IMR-90 (cell line): Measurements from ENCODE around the gene MLANA. TPM values are rescaled to one million over a fixed set of nuclear protein-coding genes. Genes with fewer than 3 reads are reported as not detected.

Experiments
- ATAC-seq: fragments of 200-7000 bp; cut with Tn5 transposase; 2 replicates; pipeline ENCODE4 v1.9.1; 2020; ENCODE audit warnings: low read depth, mild to moderate bottlenecking, moderate library complexity
- BruUV-seq: library from RNA; stranded (reverse); fragments of 400-500 nt; replicated peaks from 2 replicates; lab custom pipeline; 2021; lab: Mats Ljungman, UMichigan
- CTCF ChIA-PET: fragments of 300-600 bp; formaldehyde crosslinking; extraction: SDS; loops from one replicate; lab custom pipeline; 2021; ENCODE audit warnings: antibody characterized with exemption; lab: Yijun Ruan, JAX
- POLR2A ChIA-PET: fragments of 300-600 bp; sonication (Branson Sonifier 250); formaldehyde crosslinking; loops from one replicate; lab custom pipeline; 2022; ENCODE audit warnings: antibody characterized with exemption; ENCODE audit not compliant: unreplicated experiment; lab: Charles Lee
- DNase-seq: peaks from one replicate; pipeline ENCODE4 v3.0.0; 2013
- H2AFZ ChIP-seq: replicated peaks from 2 replicates; pipeline ENCODE3; 2013; ENCODE audit warnings: low read length, mild to moderate bottlenecking; ENCODE audit not compliant: poor library complexity
- H2AK5ac ChIP-seq: 2 replicates; pipeline ENCODE4 v1.6.1; 2013; ENCODE audit warnings: low read depth, low read length, inconsistent platforms
- H2AK9ac ChIP-seq: replicated peaks from 2 replicates; pipeline ENCODE3; 2013; ENCODE audit warnings: mild to moderate bottlenecking, low read depth, low read length, moderate library complexity; ENCODE audit not compliant: poor library complexity
- H2BK120ac ChIP-seq: 2 replicates; pipeline ENCODE4 v1.6.1; 2013; ENCODE audit warnings: low read depth, low read length, inconsistent platforms
- H2BK15ac ChIP-seq: 3 replicates; pipeline ENCODE4 v1.6.1; 2013; ENCODE audit warnings: low read depth, low read length, inconsistent platforms
- H2BK20ac ChIP-seq: 2 replicates; pipeline ENCODE4 v1.6.1; 2013; ENCODE audit warnings: low read depth, mild to moderate bottlenecking, inconsistent platforms, low read length, moderate library complexity
- H2BK5ac ChIP-seq: 2 replicates; pipeline ENCODE4 v1.6.1; 2013; ENCODE audit warnings: mild to moderate bottlenecking, low read depth, low read length, inconsistent platforms; ENCODE audit not compliant: poor library complexity, severe bottlenecking
- H3K14ac ChIP-seq: replicated peaks from 2 replicates; pipeline ENCODE4 v1.6.1; 2013; ENCODE audit warnings: low read depth, low read length, inconsistent platforms
- H3K18ac ChIP-seq: 2 replicates; pipeline ENCODE4 v1.6.1; 2013; ENCODE audit warnings: low read depth, low read length, control low read depth
- H3K23ac ChIP-seq: 2 replicates; pipeline ENCODE4 v1.6.1; 2013; ENCODE audit warnings: low read depth, low read length, inconsistent platforms
- H3K27ac ChIP-seq: 2 replicates; pipeline ENCODE4 v1.5.1; 2013; ENCODE audit warnings: mild to moderate bottlenecking, control low read depth, low read length; ENCODE audit not compliant: insufficient read depth
- H3K27me3 ChIP-seq: 2 replicates; pipeline ENCODE4 v1.6.1; 2013; ENCODE audit warnings: low read length; ENCODE audit not compliant: control insufficient read depth, insufficient read depth
- H3K36me3 ChIP-seq: 2 replicates; pipeline ENCODE4 v1.6.1; 2013; ENCODE audit warnings: low read length, mixed read lengths; ENCODE audit not compliant: control insufficient read depth, insufficient read depth
- H3K4ac ChIP-seq: 2 replicates; pipeline ENCODE4 v1.6.1; 2013; ENCODE audit warnings: low read depth, low read length, inconsistent platforms
- H3K4me1 ChIP-seq: 2 replicates; pipeline ENCODE4 v1.6.1; 2013; ENCODE audit warnings: low read length, mixed read lengths; ENCODE audit not compliant: control insufficient read depth, insufficient read depth
- H3K4me2 ChIP-seq: 2 replicates; pipeline ENCODE4 v1.6.1; 2013; ENCODE audit warnings: low read depth, mild to moderate bottlenecking, control low read depth, low read length, moderate library complexity
- H3K4me3 ChIP-seq: 2 replicates; pipeline ENCODE4 v1.5.1; 2013; ENCODE audit warnings: low read depth, mild to moderate bottlenecking, control low read depth, low read length, moderate library complexity; ENCODE audit not compliant: insufficient read depth
- H3K56ac ChIP-seq: 2 replicates; pipeline ENCODE4 v1.6.1; 2013; ENCODE audit warnings: low read length, inconsistent platforms; ENCODE audit not compliant: insufficient read depth; ENCODE audit errors: extremely low read depth
- H3K79me1 ChIP-seq, 2 experiments: 2 replicates each; pipeline ENCODE4 v1.6.1; 2013; ENCODE audit warnings: low read length in 2 of 2, inconsistent platforms in 1 of 2, low read depth in 1 of 2
- H3K9ac ChIP-seq: 2 replicates; pipeline ENCODE4 v1.6.1; 2013; ENCODE audit warnings: low read depth, low read length, control low read depth
- H3K9me1 ChIP-seq: 2 replicates; pipeline ENCODE4 v1.6.1; 2013; ENCODE audit warnings: low read length, inconsistent platforms; ENCODE audit not compliant: insufficient read depth
- H3K9me3 ChIP-seq: 2 replicates; pipeline ENCODE4 v1.6.1; 2013; ENCODE audit warnings: low read length; ENCODE audit not compliant: control insufficient read depth, insufficient read depth
- H4K20me1 ChIP-seq: 2 replicates; pipeline ENCODE4 v1.6.1; 2013; ENCODE audit warnings: low read length, inconsistent platforms; ENCODE audit not compliant: insufficient read depth
- H4K5ac ChIP-seq: 2 replicates; pipeline ENCODE4 v1.6.1; 2013; ENCODE audit warnings: mild to moderate bottlenecking, low read depth, low read length, control low read depth
- H4K8ac ChIP-seq, 2 experiments: 2 replicates each; pipeline ENCODE4 v1.6.1; 2013; ENCODE audit warnings: low read depth in 2 of 2, low read length in 2 of 2, control low read depth in 1 of 2, inconsistent platforms in 1 of 2
- H4K91ac ChIP-seq: 2 replicates; pipeline ENCODE4 v1.6.1; 2013; ENCODE audit warnings: low read depth, low read length, inconsistent platforms; ENCODE audit not compliant: insufficient read depth
- CEBPB ChIP-seq: IDR thresholded peaks from 2 replicates; pipeline ENCODE4 v1.6.1; 2012; ENCODE audit warnings: low read depth, low read length, improper control_type of control experiment
- CHD1 ChIP-seq: IDR thresholded peaks from 2 replicates; pipeline ENCODE4 v1.6.1; 2012; ENCODE audit warnings: low read depth, low read length, improper control_type of control experiment
- FOS ChIP-seq: fragments of 150-350 bp; IDR thresholded peaks from 2 replicates; pipeline ENCODE4 v1.6.1; 2016; ENCODE audit warnings: low read depth, low read length
- MAFK ChIP-seq: IDR thresholded peaks from 2 replicates; pipeline ENCODE4 v1.6.1; 2012; ENCODE audit warnings: low read depth, low read length, improper control_type of control experiment
- MAZ ChIP-seq: IDR thresholded peaks from 2 replicates; pipeline ENCODE4 v1.6.1; 2012; ENCODE audit warnings: low read depth, mild to moderate bottlenecking, low read length, improper control_type of control experiment, moderate library complexity, borderline replicate concordance
- NFE2L2 ChIP-seq: fragments of 150-350 bp; IDR thresholded peaks from 2 replicates; pipeline ENCODE4 v1.6.1; 2016; ENCODE audit warnings: low read depth, mild to moderate bottlenecking, low read length
- POLR2A ChIP-seq: IDR thresholded peaks from 2 replicates; pipeline ENCODE4 v1.6.1; 2012; ENCODE audit warnings: mild to moderate bottlenecking, low read depth, low read length
- RAD21 ChIP-seq: IDR thresholded peaks from 2 replicates; pipeline ENCODE4 v1.6.1; 2012; ENCODE audit warnings: low read length, improper control_type of control experiment
- RCOR1 ChIP-seq: IDR thresholded peaks from 2 replicates; pipeline ENCODE4 v1.6.1; 2012; ENCODE audit warnings: mild to moderate bottlenecking, low read length, improper control_type of control experiment; ENCODE audit not compliant: insufficient replicate concordance
- SMC3 ChIP-seq: fragments of 150-350 bp; IDR thresholded peaks from 2 replicates; pipeline ENCODE4 v1.6.1; 2016; ENCODE audit warnings: low read depth, mild to moderate bottlenecking, antibody characterized with exemption, low read length, moderate library complexity
- dilution Hi-C: fragments of 300-500 bp; cut with HindIII; formaldehyde crosslinking; loops from one replicate; pipeline ENCODE4 v1.14.3; 2018; ENCODE audit warnings: low sequenced_read_pairs; ENCODE audit not compliant: unreplicated experiment
- in situ Hi-C: fragments of 300-500 bp; cut with MboI; formaldehyde crosslinking; loops from 3 replicates; pipeline ENCODE4 v1.14.3; 2019; ENCODE audit warnings: low sequenced_read_pairs, inconsistent platforms, mixed read lengths
- intact Hi-C: fragments of 100-400 bp; cut with micrococcal nuclease; formaldehyde crosslinking; loops from 2 replicates; pipeline ENCODE4 v1.10.0; 2022
- polyA plus RNA-seq, 3 experiments: library from polyadenylated mRNA; depleted of rRNA; stranded (reverse); fragments of >200 nt; gene quantifications; 2 replicates each; pipeline ENCODE4 v1.2.3, GENCODE V29; 2012; ENCODE audit warnings: low replicate concordance in 1 of 3
- total RNA-seq: library from RNA; depleted of rRNA; stranded (reverse); fragments of >200 nt; gene quantifications from 2 replicates; pipeline ENCODE4 v1.2.3, GENCODE V29; 2012
- TF ChIP-seq, protein P1 (sequence below): fragments of 150-350 bp; IDR thresholded peaks from 2 replicates; pipeline ENCODE4 v1.6.1; 2017; ENCODE audit warnings: mild to moderate bottlenecking, antibody characterized with exemption, low read length, low read depth
- TF ChIP-seq, protein P2 (sequence below): conservative IDR thresholded peaks from 2 replicates; pipeline ENCODE4 v1.5.1; 2012; ENCODE audit warnings: mild to moderate bottlenecking, low read depth, low read length, improper control_type of control experiment
- TF ChIP-seq, protein P3 (sequence below): fragments of 150-350 bp; IDR thresholded peaks from 2 replicates; pipeline ENCODE4 v1.6.1; 2016; ENCODE audit warnings: low read depth, mild to moderate bottlenecking, low read length, moderate library complexity, borderline replicate concordance

The MLANA gene
- total and polyA plus RNA-seq, 2 of the 4 experiments (the other 2 are of a cell fraction): not detected

DNA sequence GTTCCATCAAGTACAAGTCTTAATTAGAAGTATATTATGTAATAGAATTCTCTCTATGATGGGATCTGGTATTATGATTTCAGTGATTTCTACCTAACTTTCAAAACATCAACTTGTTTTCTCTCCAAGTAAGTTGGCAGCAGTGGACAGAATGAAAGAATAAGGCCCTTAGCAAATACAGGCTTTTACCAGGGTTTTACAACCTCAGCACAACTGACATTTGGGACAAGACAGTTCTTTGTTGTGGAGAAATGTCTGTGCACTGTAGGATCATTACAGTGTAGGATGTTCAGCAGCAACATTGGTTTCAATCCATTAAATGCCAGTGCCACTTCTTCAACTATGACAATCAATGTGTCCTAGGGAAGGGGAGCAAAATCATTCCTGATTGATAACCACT lies 48.8 kb downstream of the MLANA start:
- H4K91ac ChIP-seq: no peak overlapping the region
- TF ChIP-seq SMC3 (no peak), RCOR1 (no peak), NFE2L2 (no peak), RAD21 (no peak), MAZ (no peak), CHD1 (no peak), POLR2A (no peak), CEBPB (no peak), FOS (no peak), MAFK (no peak)
- TF ChIP-seq, protein P1, sequence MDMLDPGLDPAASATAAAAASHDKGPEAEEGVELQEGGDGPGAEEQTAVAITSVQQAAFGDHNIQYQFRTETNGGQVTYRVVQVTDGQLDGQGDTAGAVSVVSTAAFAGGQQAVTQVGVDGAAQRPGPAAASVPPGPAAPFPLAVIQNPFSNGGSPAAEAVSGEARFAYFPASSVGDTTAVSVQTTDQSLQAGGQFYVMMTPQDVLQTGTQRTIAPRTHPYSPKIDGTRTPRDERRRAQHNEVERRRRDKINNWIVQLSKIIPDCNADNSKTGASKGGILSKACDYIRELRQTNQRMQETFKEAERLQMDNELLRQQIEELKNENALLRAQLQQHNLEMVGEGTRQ: no peak
- TF ChIP-seq, protein P2, sequence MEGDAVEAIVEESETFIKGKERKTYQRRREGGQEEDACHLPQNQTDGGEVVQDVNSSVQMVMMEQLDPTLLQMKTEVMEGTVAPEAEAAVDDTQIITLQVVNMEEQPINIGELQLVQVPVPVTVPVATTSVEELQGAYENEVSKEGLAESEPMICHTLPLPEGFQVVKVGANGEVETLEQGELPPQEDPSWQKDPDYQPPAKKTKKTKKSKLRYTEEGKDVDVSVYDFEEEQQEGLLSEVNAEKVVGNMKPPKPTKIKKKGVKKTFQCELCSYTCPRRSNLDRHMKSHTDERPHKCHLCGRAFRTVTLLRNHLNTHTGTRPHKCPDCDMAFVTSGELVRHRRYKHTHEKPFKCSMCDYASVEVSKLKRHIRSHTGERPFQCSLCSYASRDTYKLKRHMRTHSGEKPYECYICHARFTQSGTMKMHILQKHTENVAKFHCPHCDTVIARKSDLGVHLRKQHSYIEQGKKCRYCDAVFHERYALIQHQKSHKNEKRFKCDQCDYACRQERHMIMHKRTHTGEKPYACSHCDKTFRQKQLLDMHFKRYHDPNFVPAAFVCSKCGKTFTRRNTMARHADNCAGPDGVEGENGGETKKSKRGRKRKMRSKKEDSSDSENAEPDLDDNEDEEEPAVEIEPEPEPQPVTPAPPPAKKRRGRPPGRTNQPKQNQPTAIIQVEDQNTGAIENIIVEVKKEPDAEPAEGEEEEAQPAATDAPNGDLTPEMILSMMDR: no peak
- TF ChIP-seq, protein P3, sequence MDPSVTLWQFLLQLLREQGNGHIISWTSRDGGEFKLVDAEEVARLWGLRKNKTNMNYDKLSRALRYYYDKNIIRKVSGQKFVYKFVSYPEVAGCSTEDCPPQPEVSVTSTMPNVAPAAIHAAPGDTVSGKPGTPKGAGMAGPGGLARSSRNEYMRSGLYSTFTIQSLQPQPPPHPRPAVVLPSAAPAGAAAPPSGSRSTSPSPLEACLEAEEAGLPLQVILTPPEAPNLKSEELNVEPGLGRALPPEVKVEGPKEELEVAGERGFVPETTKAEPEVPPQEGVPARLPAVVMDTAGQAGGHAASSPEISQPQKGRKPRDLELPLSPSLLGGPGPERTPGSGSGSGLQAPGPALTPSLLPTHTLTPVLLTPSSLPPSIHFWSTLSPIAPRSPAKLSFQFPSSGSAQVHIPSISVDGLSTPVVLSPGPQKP: no peak
- no peak overlapping the region for H3K4me2 ChIP-seq
- BruUV-seq: no TSS peak
- H3K23ac ChIP-seq: no peak overlapping the region
- H3K9ac ChIP-seq: no peak overlapping the region
- H2AK9ac ChIP-seq: no peak overlapping the region
- no peaks in the 10 kb centered on the region for H3K9me3 ChIP-seq
- dilution Hi-C loops (no loop called here), in situ Hi-C loops (no loop called here), intact Hi-C loops (no loop called here)
- H3K14ac ChIP-seq: no peak overlapping the region
- ChIA-PET CTCF (no interaction called here), POLR2A (no interaction called here)
- H3K4ac ChIP-seq: no peak overlapping the region
- H4K5ac ChIP-seq: no peak overlapping the region
- no peaks in the 10 kb centered on the region for H4K20me1 ChIP-seq
- H3K9me1 ChIP-seq: 0 out of 2 replicates have a peak, but pooled peaks cover 2% of the 10 kb centered on the region
- H2AK5ac ChIP-seq: no peak overlapping the region
- no peak overlapping the region for H2BK120ac ChIP-seq
- no peaks in the 10 kb centered on the region for H3K4me1 ChIP-seq
- ATAC-seq (no peak), DNase-seq (no peak)
- H3K18ac ChIP-seq: no peak overlapping the region
- no peaks in the 10 kb centered on the region; a peak in 1 of 4 replicates for H3K79me1 ChIP-seq
- H2AFZ ChIP-seq: no peak overlapping the region
- no peak overlapping the region for H3K4me3 ChIP-seq
- H3K56ac ChIP-seq: no peak overlapping the region
- no peaks in the 10 kb centered on the region for H3K36me3 ChIP-seq
- H2BK20ac ChIP-seq: no peak overlapping the region
- H3K27ac ChIP-seq: no peak overlapping the region
- H2BK5ac ChIP-seq: no peak overlapping the region
- H2BK15ac ChIP-seq: no peak overlapping the region
- H4K8ac ChIP-seq: no peak overlapping the region
- H3K27me3 ChIP-seq: no peaks in the 10 kb centered on the region
